Stimulated activated CD8-positive, alpha-beta memory T cell treated with anti-CD3 and anti-CD28 coated beads, Interleukin-4, amount 100 ng/mL, for 4 hours (primary cell): Measurements from ENCODE around the gene KIAA1328.

Experiments
- DNase-seq, 2 donors: peaks; one replicate each; pipeline ENCODE4 v3.0.0-alpha.2; 2020; ENCODE audit warnings: low read depth in 2 of 2, low spot score in 1 of 2

The KIAA1328 gene

DNA sequence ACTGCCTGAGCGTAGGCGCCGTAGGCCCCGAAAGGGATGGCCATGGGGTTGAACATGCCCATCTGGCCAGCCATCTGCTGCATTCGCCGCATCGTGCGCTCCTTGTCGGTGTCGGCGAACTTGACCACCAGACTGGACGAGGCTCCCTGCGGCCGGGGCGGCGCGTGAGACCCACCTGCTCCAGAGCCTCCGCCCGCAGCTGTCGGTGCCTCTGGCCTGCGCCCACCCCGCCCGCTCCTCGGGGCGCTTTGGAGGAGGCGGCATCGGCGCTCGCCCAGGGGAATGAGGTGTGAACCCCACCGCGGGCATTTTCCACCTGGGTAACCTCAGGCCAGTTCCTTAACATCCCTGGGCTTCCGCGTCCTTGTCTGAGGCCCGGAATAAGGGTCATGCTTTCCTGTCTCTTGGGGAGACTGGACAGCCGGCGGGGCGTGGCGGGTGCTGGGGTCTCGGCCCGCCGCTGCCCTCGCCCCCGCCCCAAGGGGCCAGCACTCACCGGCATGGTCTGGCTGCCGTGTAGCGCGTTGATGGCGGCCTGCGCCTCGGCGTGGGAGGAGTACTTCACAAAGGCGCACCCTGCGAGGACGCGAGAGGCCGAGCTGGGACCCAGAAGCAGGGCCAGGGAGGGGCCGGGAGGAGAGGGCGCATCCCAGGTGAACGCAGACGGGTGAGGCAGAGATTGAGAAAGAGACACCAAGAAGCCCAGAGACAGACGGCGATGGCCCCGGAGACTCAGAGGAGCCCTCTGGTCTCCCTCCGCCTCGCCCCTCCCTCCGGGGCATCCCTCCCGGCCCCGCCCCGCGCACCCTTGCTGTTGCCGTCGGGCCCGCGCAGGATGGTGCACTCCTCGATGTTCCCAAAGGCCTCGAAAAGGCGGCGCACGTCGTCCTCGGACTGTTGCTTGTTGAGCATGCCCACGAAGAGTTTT lies 445.6 kb downstream of the KIAA1328 start:
- DNase-seq: no peak

DNA sequence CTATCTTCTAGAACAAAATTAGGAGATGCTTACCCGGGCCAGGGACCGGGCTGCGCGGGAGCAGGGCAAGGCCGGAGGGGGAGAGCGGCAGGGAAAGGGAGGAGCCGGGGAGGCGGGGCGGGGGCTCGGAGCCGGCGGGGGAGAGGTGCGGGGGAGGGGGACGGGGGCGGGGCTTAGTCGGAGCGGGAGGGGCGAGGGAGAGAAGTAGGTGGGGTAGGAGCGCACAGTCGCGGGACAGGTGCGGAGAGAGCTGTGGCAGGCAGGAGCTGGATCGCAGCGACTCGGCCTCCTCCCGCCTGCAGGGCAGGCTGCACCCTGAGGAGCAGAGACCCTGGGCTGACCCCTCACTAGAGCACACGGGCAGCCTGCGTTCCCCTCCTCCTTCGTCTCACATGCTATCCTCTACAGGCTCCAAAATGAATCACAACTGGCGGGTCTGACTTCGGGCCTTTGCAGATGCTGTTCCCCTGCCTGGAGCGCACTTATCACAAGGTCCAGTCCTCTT lies 446.4 kb downstream of the KIAA1328 start:
- no peak for DNase-seq

DNA sequence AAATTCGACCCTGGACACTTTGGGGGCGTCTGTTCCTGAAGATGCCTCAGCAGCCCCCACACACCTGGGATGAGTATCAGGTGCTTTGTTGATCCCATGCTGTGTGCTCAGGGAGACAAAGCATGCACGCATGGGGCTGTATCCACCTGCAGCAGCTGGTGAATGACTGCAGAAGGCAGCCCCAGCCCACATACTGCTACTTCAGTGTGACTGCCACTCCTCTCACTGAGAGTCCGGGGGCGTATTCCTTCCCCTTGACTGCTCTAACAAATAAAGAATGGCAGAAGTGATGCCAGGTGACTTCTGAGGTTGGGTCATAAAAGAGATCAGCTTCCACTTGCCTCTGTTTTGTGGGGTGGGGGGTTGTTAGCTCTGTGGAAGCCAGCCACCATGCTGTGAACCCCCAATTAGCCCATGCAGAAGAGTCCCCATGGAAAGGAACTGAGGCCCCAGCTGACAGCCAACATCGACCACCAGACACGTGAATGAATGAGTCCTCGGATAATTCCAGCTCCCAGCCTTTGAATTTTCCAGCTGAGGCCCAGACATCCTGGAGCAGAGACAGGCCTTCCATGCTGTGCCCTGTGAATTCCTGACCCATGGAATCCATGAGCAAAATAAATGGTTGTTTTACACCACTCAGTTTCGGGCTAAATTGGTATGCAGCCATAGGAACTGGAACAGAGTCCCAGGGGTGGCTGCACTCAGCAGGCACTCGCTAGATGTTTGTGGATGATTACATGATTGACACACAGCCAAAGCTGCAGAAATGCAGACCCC lies 447.4 kb downstream of the KIAA1328 start:
- DNase-seq: no peak

DNA sequence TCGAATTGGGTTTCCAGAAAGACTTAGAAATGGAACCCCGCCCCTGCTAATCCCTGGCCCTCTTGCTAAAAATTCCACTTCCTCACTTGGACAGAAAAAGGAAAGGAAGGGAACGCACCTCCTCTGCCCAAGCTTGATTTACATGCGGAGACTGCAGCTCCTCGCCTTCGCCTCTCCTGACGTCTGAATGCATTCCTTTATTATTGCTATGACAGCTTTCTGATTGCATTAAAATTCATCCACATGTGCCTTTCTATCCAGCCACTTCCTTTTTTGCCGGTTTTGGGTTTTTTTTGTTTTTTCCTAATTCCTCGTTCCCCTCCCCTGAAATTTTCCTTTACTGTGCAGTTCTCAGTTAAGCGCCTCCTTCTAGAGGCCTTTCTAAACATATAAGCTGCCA lies 448.9 kb downstream of the KIAA1328 start:
- DNase-seq: no peak
